IPS-18a (cell line): ENCODE measurements around the gene ACY1.
A peak's percentile ranks its signal among the peaks of the same experiment; 100 is the strongest.

Experiments
- H3K27ac ChIP-seq: one replicate; pipeline ENCODE4 v1.5.1; 2013; ENCODE audit warnings: low read length
- H3K27me3 ChIP-seq: one replicate; pipeline ENCODE4 v1.6.1; 2013; ENCODE audit warnings: mild to moderate bottlenecking, low read length; ENCODE audit not compliant: control insufficient read depth, insufficient read depth
- H3K36me3 ChIP-seq: one replicate; pipeline ENCODE4 v1.6.1; 2013; ENCODE audit warnings: low read depth, low read length; ENCODE audit not compliant: control insufficient read depth
- H3K4me1 ChIP-seq: one replicate; pipeline ENCODE4 v1.6.1; 2013; ENCODE audit warnings: low read depth, low read length; ENCODE audit not compliant: control insufficient read depth
- H3K4me3 ChIP-seq: one replicate; pipeline ENCODE4 v1.5.1; 2013; ENCODE audit warnings: low read length
- H3K9ac ChIP-seq: one replicate; pipeline ENCODE4 v1.6.1; 2013; ENCODE audit warnings: mild to moderate bottlenecking, low read length, moderate library complexity
- H3K9me3 ChIP-seq: one replicate; pipeline ENCODE4 v1.6.1; 2013; ENCODE audit warnings: low read depth, low read length; ENCODE audit not compliant: control insufficient read depth

ACY1 gene

GRCh38 chr3:51960386-51960785, 22.9 kb upstream of the ACY1 start:
- peaks cover 17% of the 10 kb centered on the region for H3K4me1 ChIP-seq
- no peak overlapping the region for H3K4me3 ChIP-seq
- H3K27ac ChIP-seq = no peak overlapping the region
- no peaks in the 10 kb centered on the region for H3K36me3 ChIP-seq
- peaks cover 24% of the 10 kb centered on the region for H3K27me3 ChIP-seq
- no peak overlapping the region for H3K9ac ChIP-seq
- no peaks in the 10 kb centered on the region for H3K9me3 ChIP-seq

DNA sequence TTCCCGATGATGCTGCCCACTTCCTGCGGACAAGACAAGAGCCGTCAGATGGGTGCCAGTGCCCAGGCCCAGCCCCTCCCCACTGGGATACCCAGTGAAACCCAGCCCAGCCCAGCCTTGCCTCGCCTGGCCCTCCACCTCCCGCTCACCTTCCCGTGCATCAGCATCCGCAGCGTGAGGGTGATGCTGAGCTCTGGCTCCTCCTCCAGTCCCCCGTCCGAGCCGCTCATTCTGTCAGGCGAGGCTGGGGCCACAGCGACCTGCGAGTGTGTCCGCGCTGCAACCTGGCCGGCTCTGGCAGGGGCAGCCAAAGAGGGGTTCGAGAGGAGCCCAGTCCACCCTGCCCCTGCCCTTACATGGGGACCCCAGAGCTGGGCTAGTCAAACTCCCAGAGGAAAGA, 22.3 kb upstream of the ACY1 start:
- no peak overlapping the region for H3K9ac ChIP-seq
- H3K27ac ChIP-seq = no peak overlapping the region
- H3K36me3 ChIP-seq = no peaks in the 10 kb centered on the region
- peaks cover 24% of the 10 kb centered on the region for H3K27me3 ChIP-seq
- H3K9me3 ChIP-seq = no peaks in the 10 kb centered on the region
- H3K4me1 ChIP-seq = peaks cover 21% of the 10 kb centered on the region
- no peak overlapping the region for H3K4me3 ChIP-seq

DNA sequence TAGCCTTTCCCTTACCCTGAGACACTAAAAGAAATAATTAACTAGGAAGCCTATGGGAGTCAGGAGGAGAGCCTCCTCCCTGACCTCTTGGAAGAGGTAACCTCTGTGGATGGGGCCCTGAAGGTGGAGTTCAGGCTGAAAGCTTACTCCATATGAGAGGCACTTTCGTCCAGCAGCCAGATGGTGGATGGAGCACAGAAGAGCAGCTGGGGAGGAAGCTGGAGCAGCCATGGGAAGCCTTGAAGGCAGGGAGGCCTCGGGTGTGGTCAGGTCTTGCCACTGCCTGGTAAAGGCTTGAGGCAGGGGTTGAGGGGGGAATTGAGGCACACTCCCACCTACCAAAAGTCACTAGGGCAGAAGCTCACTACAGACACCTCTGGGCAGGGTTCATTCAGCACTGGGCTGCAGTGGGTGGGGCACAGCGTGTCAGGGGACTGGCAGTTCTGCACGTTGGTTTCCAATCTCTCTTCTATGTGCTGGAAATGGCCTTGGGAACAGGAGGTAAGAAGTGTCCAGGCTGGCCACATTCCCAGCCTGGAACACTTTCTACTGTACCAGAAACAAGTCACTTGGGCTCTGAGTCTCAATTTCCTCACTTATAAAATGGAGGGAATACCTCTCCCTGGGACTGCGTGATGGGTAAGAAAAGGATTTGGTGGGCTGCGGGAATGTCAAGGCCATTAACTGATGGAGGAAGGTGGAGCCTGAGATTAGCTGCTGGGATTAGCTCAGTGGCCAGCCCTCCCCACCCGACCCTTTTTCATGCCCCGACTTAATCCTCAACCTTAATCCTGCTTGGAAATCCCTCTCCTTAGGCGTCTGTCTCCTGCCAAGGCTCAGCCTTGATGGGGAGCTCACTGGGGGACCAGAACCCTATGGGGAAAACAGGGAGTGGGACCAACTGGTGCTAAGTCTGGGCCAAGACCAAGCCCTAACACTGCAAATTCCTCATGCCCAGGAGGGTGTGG, 21.4 kb upstream of the ACY1 start:
- Histone ChIP-seq H3K9ac (no peak overlapping the region), H3K27ac (no peak overlapping the region), H3K36me3 (no peaks in the 10 kb centered on the region), H3K27me3 (peaks cover 24% of the 10 kb centered on the region), H3K4me3 (no peak overlapping the region), H3K9me3 (no peaks in the 10 kb centered on the region), H3K4me1 (peaks cover 25% of the 10 kb centered on the region)

DNA sequence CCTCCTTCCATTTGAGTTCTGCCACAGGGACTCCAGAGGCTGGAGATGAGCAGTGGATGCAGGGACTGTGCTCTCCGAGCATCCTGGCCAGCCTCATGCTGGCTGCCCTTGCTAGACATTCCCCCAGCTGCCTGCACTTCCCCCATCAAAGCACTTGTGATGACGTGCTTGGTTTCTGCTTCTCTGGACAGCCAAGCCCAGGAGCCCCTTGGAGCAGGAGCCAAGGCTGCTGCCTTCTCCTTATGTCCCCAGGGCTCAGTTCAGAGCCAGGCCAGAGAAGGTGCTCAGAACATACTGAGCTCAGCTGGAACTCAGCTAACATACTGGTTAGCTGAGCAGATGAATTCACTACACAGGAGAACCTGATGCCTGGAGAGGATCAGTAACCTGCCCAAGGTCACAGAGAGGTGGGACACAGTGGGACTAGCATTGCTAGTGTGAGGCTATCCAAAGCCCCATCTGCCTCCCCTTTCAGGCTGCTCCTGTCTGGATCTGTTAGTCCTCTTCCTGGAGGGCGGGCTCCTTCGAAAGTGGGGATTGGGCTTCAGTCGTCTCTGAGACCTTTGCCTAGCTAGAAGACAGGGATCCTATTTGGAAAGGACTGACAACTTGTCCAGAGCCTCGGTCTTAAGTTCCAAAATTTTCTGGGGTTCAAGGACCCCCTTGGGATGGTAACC, 20.3 kb upstream of the ACY1 start:
- no peak overlapping the region for H3K27ac ChIP-seq
- H3K4me1 ChIP-seq = peaks cover 25% of the 10 kb centered on the region
- H3K4me3 ChIP-seq = no peak overlapping the region
- no peaks in the 10 kb centered on the region for H3K9me3 ChIP-seq
- H3K36me3 ChIP-seq = no peaks in the 10 kb centered on the region
- H3K9ac ChIP-seq = no peak overlapping the region
- H3K27me3 ChIP-seq = peaks cover 19% of the 10 kb centered on the region

GRCh38 chr3:51963951-51964451, 19.3 kb upstream of the ACY1 start:
- peaks cover 32% of the 10 kb centered on the region for H3K4me1 ChIP-seq

GRCh38 chr3:51964521-51964920, 18.8 kb upstream of the ACY1 start:
- Histone ChIP-seq H3K4me1 (peaks cover 37% of the 10 kb centered on the region), H3K9ac (no peak overlapping the region)

More at GRCh38 chr3:51963951-51964451, 19.3 kb upstream of the ACY1 start:
- H3K27ac ChIP-seq = no peak overlapping the region
- H3K9ac ChIP-seq = no peak overlapping the region
- H3K9me3 ChIP-seq = no peaks in the 10 kb centered on the region
- peak overlapping the region; percentile 7 for H3K4me3 ChIP-seq
- H3K27me3 ChIP-seq = peaks cover 19% of the 10 kb centered on the region
- H3K36me3 ChIP-seq = no peaks in the 10 kb centered on the region

DNA sequence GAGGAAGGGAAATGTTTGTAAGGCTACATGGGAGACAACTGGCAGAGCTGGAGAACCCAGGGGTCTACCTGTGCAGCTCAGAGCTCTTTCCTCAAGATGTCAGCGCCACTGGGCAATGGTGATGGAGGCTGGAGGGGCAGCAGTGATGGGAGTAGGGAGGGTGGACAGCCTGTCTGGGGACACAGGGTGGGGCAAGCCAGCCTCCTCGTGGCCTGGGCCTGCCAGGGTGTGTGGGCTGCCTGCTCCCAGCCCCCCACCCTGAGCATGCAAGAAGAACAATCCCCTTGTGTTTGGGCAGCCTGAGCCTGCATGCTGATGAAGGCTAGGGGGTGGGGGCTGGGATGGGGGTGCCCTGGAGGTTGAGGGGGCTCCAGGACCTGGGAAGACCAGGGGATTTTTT, 17.3 kb upstream of the ACY1 start:
- Histone ChIP-seq H3K36me3 (no peaks in the 10 kb centered on the region), H3K27ac (no peak overlapping the region), H3K27me3 (peaks cover 19% of the 10 kb centered on the region), H3K9me3 (no peaks in the 10 kb centered on the region), H3K9ac (no peak overlapping the region), H3K4me1 (peaks cover 40% of the 10 kb centered on the region), H3K4me3 (no peak overlapping the region)

More at GRCh38 chr3:51964521-51964920, 18.8 kb upstream of the ACY1 start:
- no peaks in the 10 kb centered on the region for H3K36me3 ChIP-seq
- H3K27me3 ChIP-seq = peaks cover 19% of the 10 kb centered on the region
- no peak overlapping the region for H3K27ac ChIP-seq
- no peaks in the 10 kb centered on the region for H3K9me3 ChIP-seq
- H3K4me3 ChIP-seq = peak overlapping the region; percentile 7

DNA sequence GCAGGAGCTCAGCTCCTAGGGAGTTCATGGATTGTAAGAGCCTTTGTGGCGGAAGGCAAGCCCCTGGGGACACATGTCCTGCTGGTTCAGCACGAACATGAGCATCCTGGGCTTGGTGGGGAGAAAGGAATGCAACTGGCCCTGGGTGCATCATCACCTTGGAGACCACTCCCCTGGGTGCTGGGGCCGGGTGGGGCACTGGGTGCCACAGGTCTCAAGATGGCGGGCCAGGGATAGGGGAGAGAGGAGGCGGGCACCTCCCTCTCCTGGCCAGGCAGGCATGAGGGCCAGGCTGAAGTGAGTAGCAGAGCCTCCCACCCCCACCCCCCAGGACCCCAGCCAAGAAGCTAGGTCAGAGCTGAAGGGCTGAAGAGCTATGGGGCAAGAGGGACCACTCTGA, 16.8 kb upstream of the ACY1 start:
- H3K4me3 ChIP-seq = peak overlapping the region; percentile 54
- no peak overlapping the region for H3K9ac ChIP-seq
- H3K4me1 ChIP-seq = peaks cover 40% of the 10 kb centered on the region
- peaks cover 19% of the 10 kb centered on the region for H3K27me3 ChIP-seq
- no peaks in the 10 kb centered on the region for H3K36me3 ChIP-seq
- no peaks in the 10 kb centered on the region for H3K9me3 ChIP-seq
- H3K27ac ChIP-seq = no peak overlapping the region

- Histone ChIP-seq H3K4me3 (peak overlapping the region; percentile 54), H3K27ac (no peak overlapping the region), H3K36me3 (no peaks in the 10 kb centered on the region), H3K9me3 (no peaks in the 10 kb centered on the region), H3K9ac (no peak overlapping the region), H3K27me3 (peaks cover 19% of the 10 kb centered on the region), H3K4me1 (peaks cover 40% of the 10 kb centered on the region)
Measured at GRCh38 chr3:51966922-51967383, 16.4 kb upstream of the ACY1 start.

- peaks cover 40% of the 10 kb centered on the region for H3K4me1 ChIP-seq
- no peaks in the 10 kb centered on the region for H3K36me3 ChIP-seq
- peak within 1 kb of the TSS; percentile 92 for H3K27ac ChIP-seq
- peak within 1 kb of the TSS; percentile 95 for H3K9ac ChIP-seq
- H3K4me3 ChIP-seq = peak within 1 kb of the TSS; percentile 83
- peaks cover 19% of the 10 kb centered on the region for H3K27me3 ChIP-seq
- no peaks in the 10 kb centered on the region for H3K9me3 ChIP-seq
Measured at GRCh38 chr3:51967384-51968169, 15.8 kb upstream of the ACY1 start, which contains the start of gene PCBP4. Gene PCBP4 (minus strand): TSS chr3:51967454. CDS start chr3:51961240, 6,214 bp downstream.
